ENCODE measurements around the gene WWOX. TPM values are rescaled to one million over a fixed set of nuclear protein-coding genes. Genes with fewer than 3 reads are reported as not detected.

Gene WWOX
- total RNA-seq, 4 donors from 2014 or later = 76.8 to 102 (median 83.6) TPM

DNA sequence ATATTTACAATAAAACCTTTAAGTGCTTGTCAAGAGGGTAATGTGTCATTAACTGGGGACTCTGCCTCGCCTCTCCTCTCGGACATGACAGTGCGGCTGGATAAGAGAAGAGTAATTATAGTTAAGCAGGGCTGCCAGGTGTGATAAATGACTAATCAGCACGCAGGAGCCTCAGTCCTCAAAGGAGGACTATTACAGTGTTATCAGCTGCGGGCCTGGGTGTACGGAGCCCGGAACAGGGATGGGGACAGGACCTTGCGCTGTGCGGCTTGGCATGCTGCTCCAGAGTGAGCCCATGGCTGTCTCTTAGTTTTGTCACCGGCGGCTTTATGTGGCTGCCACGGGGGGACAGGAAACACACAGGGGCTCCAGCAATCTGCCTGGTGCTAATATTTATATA lies 893.9 kb downstream of the WWOX start:
- TF ChIP-seq, protein P1, sequence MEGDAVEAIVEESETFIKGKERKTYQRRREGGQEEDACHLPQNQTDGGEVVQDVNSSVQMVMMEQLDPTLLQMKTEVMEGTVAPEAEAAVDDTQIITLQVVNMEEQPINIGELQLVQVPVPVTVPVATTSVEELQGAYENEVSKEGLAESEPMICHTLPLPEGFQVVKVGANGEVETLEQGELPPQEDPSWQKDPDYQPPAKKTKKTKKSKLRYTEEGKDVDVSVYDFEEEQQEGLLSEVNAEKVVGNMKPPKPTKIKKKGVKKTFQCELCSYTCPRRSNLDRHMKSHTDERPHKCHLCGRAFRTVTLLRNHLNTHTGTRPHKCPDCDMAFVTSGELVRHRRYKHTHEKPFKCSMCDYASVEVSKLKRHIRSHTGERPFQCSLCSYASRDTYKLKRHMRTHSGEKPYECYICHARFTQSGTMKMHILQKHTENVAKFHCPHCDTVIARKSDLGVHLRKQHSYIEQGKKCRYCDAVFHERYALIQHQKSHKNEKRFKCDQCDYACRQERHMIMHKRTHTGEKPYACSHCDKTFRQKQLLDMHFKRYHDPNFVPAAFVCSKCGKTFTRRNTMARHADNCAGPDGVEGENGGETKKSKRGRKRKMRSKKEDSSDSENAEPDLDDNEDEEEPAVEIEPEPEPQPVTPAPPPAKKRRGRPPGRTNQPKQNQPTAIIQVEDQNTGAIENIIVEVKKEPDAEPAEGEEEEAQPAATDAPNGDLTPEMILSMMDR (IDR thresholded peaks at IDR 0.05) = no peak
- TF ChIP-seq POLR2A (IDR thresholded peaks at IDR 0.05) (no peak), EP300 (IDR thresholded peaks at IDR 0.05) (no peak)
- 62 to 73% methylated on average over 11 to 12 of the region's 12 CpGs for WGBS, 2 donors
- no peak overlapping the region for H3K27ac ChIP-seq

DNA sequence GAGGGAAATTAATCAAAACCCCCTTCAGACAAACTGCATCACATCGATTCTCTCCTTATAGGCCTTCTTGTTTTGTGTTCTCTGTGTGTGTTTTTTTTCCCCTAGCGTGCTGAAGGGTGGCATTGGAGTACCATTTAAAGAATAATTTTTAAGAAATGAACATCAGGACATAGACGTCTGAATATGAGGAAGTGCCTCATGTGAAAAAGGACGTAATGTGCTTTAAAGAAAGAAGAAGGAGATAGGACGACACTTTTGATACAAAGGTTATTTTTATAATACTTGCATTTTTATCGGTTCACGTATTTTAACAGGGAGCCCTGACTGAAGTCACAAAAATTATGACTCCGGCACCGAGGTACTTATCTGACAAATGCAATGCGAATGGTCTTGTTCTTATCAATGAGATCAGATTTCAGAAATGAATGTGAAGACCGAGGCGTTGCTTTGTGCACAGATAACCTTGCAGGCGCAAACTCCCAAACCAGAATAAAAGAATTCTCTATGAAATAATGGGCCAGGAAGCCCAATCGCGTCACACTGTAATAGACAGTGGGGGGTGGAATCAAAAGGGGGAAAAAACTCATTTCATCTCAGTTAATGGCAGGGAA lies 894.8 kb downstream of the WWOX start:
- peaks cover 0 to 10% (median 0%) of the 10 kb centered on the region in 4 donors for H3K4me1 ChIP-seq
- WGBS, 2 donors = 84 to 85% methylated on average over 15 of the region's 15 CpGs
- no peak overlapping the region for H3K27ac ChIP-seq
- H3K36me3 ChIP-seq = no peaks in the 10 kb centered on the region
- DNase-seq (ENCODE audit: low spot score in 2 of 2) = no peak
- H3K27me3 ChIP-seq = no peaks in the 10 kb centered on the region
- no peaks in the 10 kb centered on the region for H3K9me3 ChIP-seq
- TF ChIP-seq EP300 (IDR thresholded peaks at IDR 0.05) = no peak
- no peak for TF ChIP-seq POLR2A (IDR thresholded peaks at IDR 0.05)
- TF ChIP-seq, protein P1 (IDR thresholded peaks at IDR 0.05) = no peak
- no peak overlapping the region for H3K4me3 ChIP-seq

More for the DNA sequence above, 893.9 kb downstream of the WWOX start:
- DNase-seq (ENCODE audit: low spot score in 2 of 2) = no peak
- H3K9me3 ChIP-seq = no peaks in the 10 kb centered on the region
- H3K4me1 ChIP-seq = peaks cover 0 to 10% (median 0%) of the 10 kb centered on the region in 4 donors
- H3K4me3 ChIP-seq = no peak overlapping the region
- no peaks in the 10 kb centered on the region for H3K27me3 ChIP-seq
- no peaks in the 10 kb centered on the region for H3K36me3 ChIP-seq

DNA sequence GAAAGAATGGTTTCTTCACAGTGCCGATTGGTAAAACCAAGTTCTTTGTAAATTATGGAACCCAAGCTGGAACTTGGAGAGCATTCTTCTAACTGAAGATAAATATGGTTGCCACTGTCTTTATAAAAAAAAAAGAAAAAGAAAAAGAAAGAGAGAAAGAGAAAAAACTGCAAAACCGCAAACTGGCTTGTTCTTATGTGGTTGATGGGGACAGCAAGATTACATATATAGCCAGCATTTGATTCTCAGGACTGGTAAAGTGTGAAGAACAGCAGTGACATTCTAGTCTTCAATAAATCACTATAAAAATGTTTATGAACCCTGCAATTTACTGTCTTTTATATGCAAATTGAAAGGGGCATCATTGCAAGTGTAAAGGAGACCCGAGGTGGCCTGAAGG lies 896.0 kb downstream of the WWOX start:
- TF ChIP-seq POLR2A (IDR thresholded peaks at IDR 0.05) (no peak), EP300 (IDR thresholded peaks at IDR 0.05) (no peak)
- TF ChIP-seq, protein P1 (IDR thresholded peaks at IDR 0.05) = no peak
- 70 to 79% methylated on average over 3 of the region's 3 CpGs for WGBS, 2 donors
- no peaks in the 10 kb centered on the region for H3K27me3 ChIP-seq

DNA sequence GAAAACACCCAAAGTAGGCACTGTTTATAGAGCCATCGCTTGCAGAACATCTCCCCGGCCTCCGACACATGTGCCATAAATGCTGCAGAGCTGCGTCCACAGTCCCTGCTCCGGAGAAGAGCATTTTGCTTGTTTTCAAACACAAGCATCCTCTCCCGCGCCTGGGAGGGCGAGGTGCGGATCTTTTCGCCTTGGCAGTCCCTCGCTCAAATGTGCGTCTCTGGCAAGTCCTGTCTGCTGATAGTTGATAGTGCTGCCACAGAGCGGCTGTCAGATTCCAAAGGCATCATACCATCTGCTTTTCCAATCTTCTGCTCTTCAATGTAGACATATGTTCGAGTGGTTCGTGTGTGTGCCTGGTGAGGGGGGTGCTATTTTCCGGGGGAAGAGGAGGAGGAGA lies 897.3 kb downstream of the WWOX start:
- no peak for DNase-seq (ENCODE audit: low spot score in 2 of 2)
- Histone ChIP-seq H3K27me3 (no peaks in the 10 kb centered on the region), H3K9me3 (no peaks in the 10 kb centered on the region), H3K36me3 (no peaks in the 10 kb centered on the region), H3K4me3 (no peak overlapping the region), H3K4me1 (no peaks in the 10 kb centered on the region), H3K27ac (no peak overlapping the region)
- WGBS, 2 donors = 91 to 92% methylated on average over 16 of the region's 16 CpGs
- TF ChIP-seq, protein P1 (IDR thresholded peaks at IDR 0.05) = no peak
- TF ChIP-seq EP300 (IDR thresholded peaks at IDR 0.05) (no peak), POLR2A (IDR thresholded peaks at IDR 0.05) (no peak)

More for the DNA sequence above, 896.0 kb downstream of the WWOX start:
- no peaks in the 10 kb centered on the region for H3K9me3 ChIP-seq
- H3K4me1 ChIP-seq = peaks cover 0 to 6% (median 0%) of the 10 kb centered on the region in 4 donors
- H3K4me3 ChIP-seq = no peak overlapping the region
- DNase-seq (ENCODE audit: low spot score in 2 of 2) = no peak
- no peaks in the 10 kb centered on the region for H3K36me3 ChIP-seq
- H3K27ac ChIP-seq = no peak overlapping the region

DNA sequence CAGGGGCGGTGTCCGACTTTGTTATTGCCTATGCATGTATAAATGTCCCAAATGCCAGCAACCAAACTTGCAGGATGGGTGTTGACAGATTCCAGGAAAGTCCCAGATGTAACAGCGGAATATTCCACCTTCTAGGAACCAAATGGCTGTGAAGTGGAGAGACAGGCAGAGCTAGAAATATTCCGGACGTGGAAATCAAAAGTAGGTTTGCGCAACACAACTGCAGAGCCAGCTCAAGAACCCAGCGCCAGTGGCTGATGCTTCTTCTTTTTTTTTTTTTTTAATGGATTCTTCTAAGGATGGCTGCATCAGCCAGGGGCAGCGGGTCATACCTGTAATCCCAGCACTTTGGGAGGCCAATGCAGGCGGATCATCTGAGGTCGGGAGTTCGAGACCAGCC lies 899.4 kb downstream of the WWOX start:
- TF ChIP-seq EP300 (IDR thresholded peaks at IDR 0.05) (no peak), POLR2A (IDR thresholded peaks at IDR 0.05) (no peak)
- TF ChIP-seq, protein P1 (IDR thresholded peaks at IDR 0.05) = no peak
- Histone ChIP-seq H3K9me3 (no peaks in the 10 kb centered on the region), H3K27ac (no peak overlapping the region), H3K4me1 (peaks cover 0 to 7% (median 0%) of the 10 kb centered on the region in 4 donors), H3K4me3 (no peak overlapping the region), H3K36me3 (no peaks in the 10 kb centered on the region), H3K27me3 (no peaks in the 10 kb centered on the region)
- DNase-seq (ENCODE audit: low spot score in 2 of 2) = no peak
- WGBS, 2 donors = 89 to 90% methylated on average over 11 of the region's 11 CpGs
